Body of pancreas (tissue), 4 donors: ENCODE measurements around the gene SSTR1.

ENCODE experiments used
- POLR2A ChIP-seq, 3 donors: fragments of 450-650 bp; IDR thresholded peaks; one replicate each; pipeline ENCODE4 v1.6.1; 2016; ENCODE audit warnings: antibody characterized with exemption in 3 of 3, mild to moderate bottlenecking in 2 of 3
- TF ChIP-seq, protein P1 (sequence below), 7 experiments: fragments of 450-650 bp in 4 of 7; fragments of 200-600 bp in 3 of 7; sonication (generic) in 3 of 7; IDR thresholded peaks; one replicate each; pipeline ENCODE4 v1.5.1; 2016 to 2019; ENCODE audit warnings: antibody characterized with exemption in 7 of 7

DNA sequence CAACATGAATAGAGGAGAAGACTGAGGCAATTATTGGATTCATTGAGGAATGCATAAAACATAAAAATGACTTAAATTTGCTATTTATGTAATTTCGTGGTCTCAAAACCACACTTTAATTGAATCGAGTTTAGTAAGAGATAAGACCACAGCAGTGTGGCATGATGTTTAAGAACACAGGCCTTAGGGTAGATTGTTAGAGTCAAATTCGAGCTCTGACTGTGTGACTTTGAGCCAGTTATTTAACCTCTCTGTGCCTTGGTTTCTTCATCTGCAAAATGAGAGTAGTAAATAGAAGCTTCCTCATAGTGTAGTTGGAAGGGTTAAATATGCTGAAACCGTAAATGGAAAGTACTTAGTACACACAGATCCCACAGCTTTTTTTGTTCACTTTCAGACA is 9.3 kb upstream of the SSTR1 start:
- TF ChIP-seq, protein P1, sequence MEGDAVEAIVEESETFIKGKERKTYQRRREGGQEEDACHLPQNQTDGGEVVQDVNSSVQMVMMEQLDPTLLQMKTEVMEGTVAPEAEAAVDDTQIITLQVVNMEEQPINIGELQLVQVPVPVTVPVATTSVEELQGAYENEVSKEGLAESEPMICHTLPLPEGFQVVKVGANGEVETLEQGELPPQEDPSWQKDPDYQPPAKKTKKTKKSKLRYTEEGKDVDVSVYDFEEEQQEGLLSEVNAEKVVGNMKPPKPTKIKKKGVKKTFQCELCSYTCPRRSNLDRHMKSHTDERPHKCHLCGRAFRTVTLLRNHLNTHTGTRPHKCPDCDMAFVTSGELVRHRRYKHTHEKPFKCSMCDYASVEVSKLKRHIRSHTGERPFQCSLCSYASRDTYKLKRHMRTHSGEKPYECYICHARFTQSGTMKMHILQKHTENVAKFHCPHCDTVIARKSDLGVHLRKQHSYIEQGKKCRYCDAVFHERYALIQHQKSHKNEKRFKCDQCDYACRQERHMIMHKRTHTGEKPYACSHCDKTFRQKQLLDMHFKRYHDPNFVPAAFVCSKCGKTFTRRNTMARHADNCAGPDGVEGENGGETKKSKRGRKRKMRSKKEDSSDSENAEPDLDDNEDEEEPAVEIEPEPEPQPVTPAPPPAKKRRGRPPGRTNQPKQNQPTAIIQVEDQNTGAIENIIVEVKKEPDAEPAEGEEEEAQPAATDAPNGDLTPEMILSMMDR (IDR thresholded peaks at IDR 0.05) = no peak
- no peak for TF ChIP-seq POLR2A (IDR thresholded peaks at IDR 0.05)
